HepG2 (cell line): Measurements from ENCODE around the gene NAIF1. TPM values are rescaled to one million over a fixed set of nuclear protein-coding genes. Genes with fewer than 3 reads are reported as not detected.

Experiments used
- BRF2 ChIP-seq: sonication (generic); formaldehyde crosslinking; IDR thresholded peaks from 2 replicates; pipeline ENCODE4 v1.8.1; 2022; ENCODE audit warnings: mild to moderate bottlenecking, missing genetic modification reagents
- CCAR2 ChIP-seq: fragments of 200-400 bp; formaldehyde crosslinking; optimal IDR thresholded peaks from 2 replicates; pipeline ENCODE3; 2018; ENCODE audit warnings: low read depth, mild to moderate bottlenecking, low read length, moderate library complexity
- CCDC6 ChIP-seq: sonication (generic); formaldehyde crosslinking; IDR thresholded peaks from 2 replicates; pipeline ENCODE4 v1.8.1; 2022; ENCODE audit warnings: mild to moderate bottlenecking, missing genetic modification reagents, moderate library complexity
- CSRNP1 ChIP-seq: sonication (generic); formaldehyde crosslinking; IDR thresholded peaks from 2 replicates; pipeline ENCODE4 v1.8.1; 2023; ENCODE audit warnings: mild to moderate bottlenecking, missing genetic modification reagents
- EZH2 ChIP-seq: conservative IDR thresholded peaks from 2 replicates; pipeline ENCODE4 v1.6.1; 2012; ENCODE audit warnings: mild to moderate bottlenecking, low read depth, low read length, moderate library complexity
- FOSL2 ChIP-seq: sonication (generic); formaldehyde crosslinking; IDR thresholded peaks from 2 replicates; pipeline ENCODE4 v1.4.0; 2020; ENCODE audit warnings: missing genetic modification reagents
- FOXP1 ChIP-seq, 2 experiments: fragments of 450-650 bp in 1 of 2; IDR thresholded peaks; 2 replicates each; pipeline ENCODE4 v1.6.1; 2017 to 2018; ENCODE audit warnings: antibody characterized with exemption in 1 of 2
- HDAC1 ChIP-seq: sonication (generic); formaldehyde crosslinking; IDR thresholded peaks from 2 replicates; pipeline ENCODE4 v1.5.1; 2020; ENCODE audit warnings: mild to moderate bottlenecking, missing genetic modification reagents
- HOXD1 ChIP-seq: sonication (generic); formaldehyde crosslinking; IDR thresholded peaks from 2 replicates; pipeline ENCODE4 v1.5.0; 2020; ENCODE audit warnings: missing genetic modification reagents
- NCOA2 ChIP-seq: sonication (generic); formaldehyde crosslinking; IDR thresholded peaks from 2 replicates; pipeline ENCODE4 v1.8.0; 2022; ENCODE audit warnings: inconsistent platforms
- SOX6 ChIP-seq, 2 experiments: fragments of 450-650 bp in 1 of 2; sonication (generic) in 1 of 2; formaldehyde crosslinking in 1 of 2; IDR thresholded peaks; 2 replicates each; pipeline versions ENCODE4 v1.4.0 to v1.6.1; 2017 to 2020; ENCODE audit warnings: antibody characterized with exemption in 1 of 2, mild to moderate bottlenecking in 1 of 2, missing genetic modification reagents in 1 of 2
- TFE3 ChIP-seq: IDR thresholded peaks from 2 replicates; pipeline ENCODE4 v1.6.1; 2016
- USF2 ChIP-seq, 2 experiments: sonication (generic) in 1 of 2; formaldehyde crosslinking in 1 of 2; IDR thresholded peaks; 2 replicates each; pipeline versions ENCODE4 v1.5.1 to v1.6.1; 2011 to 2020; ENCODE audit warnings: borderline replicate concordance in 1 of 2, low read depth in 1 of 2, low read length in 1 of 2, mild to moderate bottlenecking in 1 of 2, missing genetic modification reagents in 1 of 2, moderate library complexity in 1 of 2
- ZBTB39 ChIP-seq: sonication (generic); formaldehyde crosslinking; IDR thresholded peaks from 2 replicates; pipeline ENCODE4 v1.5.0; 2020; ENCODE audit warnings: missing genetic modification reagents
- ZNF232 ChIP-seq: sonication (generic); formaldehyde crosslinking; IDR thresholded peaks from 2 replicates; pipeline ENCODE4 v1.4.0; 2020; ENCODE audit warnings: missing genetic modification reagents, borderline replicate concordance
- ZNF7 ChIP-seq: IDR thresholded peaks from 2 replicates; pipeline ENCODE4 v1.6.1; 2016; ENCODE audit warnings: missing biosample characterization, missing genetic modification reagents
- ZNF773 ChIP-seq: sonication (generic); formaldehyde crosslinking; IDR thresholded peaks from 2 replicates; pipeline ENCODE4 v1.4.0; 2020; ENCODE audit warnings: missing genetic modification reagents, borderline replicate concordance
- ZNF839 ChIP-seq: sonication (generic); formaldehyde crosslinking; IDR thresholded peaks from 2 replicates; pipeline ENCODE4 v1.4.0; 2020; ENCODE audit warnings: missing genetic modification reagents, mild to moderate bottlenecking, borderline replicate concordance
- ZNF891 ChIP-seq: sonication (generic); formaldehyde crosslinking; IDR thresholded peaks from 2 replicates; pipeline ENCODE4 v1.5.0; 2020; ENCODE audit warnings: mild to moderate bottlenecking, missing genetic modification reagents
- polyA plus RNA-seq, 8 experiments: library from polyadenylated mRNA; depleted of rRNA in 3 of 8; stranded (reverse) in 7 of 8; unstranded in 1 of 8; fragments of >200 nt; fragmentation: Illumina TruSeq in 4 of 8; extraction: Trizol in 4 of 8; gene quantifications; 2 replicates each; pipeline versions ENCODE4 v1.2.1 to v1.2.3, GENCODE V29; 2011 to 2016; ENCODE audit warnings: low read depth in 4 of 8, missing spikeins in 1 of 8, mixed read lengths in 1 of 8; ENCODE audit not compliant: insufficient read depth in 1 of 8
- total RNA-seq, 5 experiments: library from RNA; depleted of rRNA; stranded (reverse); fragments of >200 nt; fragmentation: Illumina TruSeq; extraction: Trizol; gene quantifications; 2 replicates each; pipeline ENCODE4 v1.2.3, GENCODE V29; 2016; ENCODE audit warnings: low read depth in 1 of 5

The NAIF1 gene
- total and polyA plus RNA-seq, 2 of the 13 experiments (the other 11 are each of a cell fraction or from before 2014, with no cell fraction given), result 6.0 to 6.9 TPM

GRCh38 chr9:128115187-128116103 is 48.3 kb upstream of the NAIF1 start (continued):
- TF ChIP-seq CSRNP1 (CRISPR knock-in tag) (peak; percentile 87), HDAC1 (CRISPR knock-in tag) (peak; percentile 97), SOX6 (IDR thresholded peaks at IDR 0.05) (no peak), SOX6 (CRISPR knock-in tag; IDR thresholded peaks at IDR 0.05) (peak; percentile 95), CCAR2 (no peak), ZNF839 (CRISPR knock-in tag) (no peak), ZNF891 (CRISPR knock-in tag) (no peak), ZNF773 (CRISPR knock-in tag) (no peak), HOXD1 (CRISPR knock-in tag) (peak; percentile 59; the same call in 1 of the 2 replicates), FOSL2 (peak; percentile 62), ZNF232 (CRISPR knock-in tag) (peak; percentile 87; the same call in 1 of the 2 replicates), CCDC6 (peak; percentile 77), ZNF7 (CRISPR knock-in tag) (no peak), TFE3 (CRISPR knock-in tag) (peak; percentile 92), ZBTB39 (peak; percentile 94), USF2 (IDR thresholded peaks at IDR 0.05; ENCODE audit: low read depth, low read length) (peak; percentile 64), USF2 (CRISPR knock-in tag; IDR thresholded peaks at IDR 0.05; ENCODE audit: borderline replicate concordance) (peak; percentile 91; the same call in 1 of the 2 replicates), BRF2 (CRISPR knock-in tag) (0 out of 2 replicates have a peak, but pooled peaks have one; percentile 37), FOXP1 (IDR thresholded peaks at IDR 0.05) (no peak), FOXP1 (CRISPR knock-in tag; IDR thresholded peaks at IDR 0.05) (peak; percentile 77), EZH2 (no peak), NCOA2 (CRISPR knock-in tag) (peak; percentile 89)
